PC-3 (cell line): ENCODE data around the gene ITIH5. TPM values are rescaled to one million over a fixed set of nuclear protein-coding genes. Genes with fewer than 3 reads are reported as not detected.

Source experiments
- ATAC-seq: fragments of 200-7000 bp; cut with Tn5 transposase; 2 replicates; pipeline ENCODE4 v1.9.1; 2020; ENCODE audit warnings: mild to moderate bottlenecking, moderate library complexity
- BruUV-seq: library from RNA; stranded (reverse); fragments of 400-500 nt; replicated peaks from 2 replicates; lab custom pipeline; 2021; lab: Mats Ljungman, UMichigan
- CTCF ChIA-PET: fragments of 300-600 bp; sonication (Branson Sonifier 250); formaldehyde crosslinking; loops from one replicate; lab custom pipeline; 2022; ENCODE audit warnings: antibody characterized with exemption; lab: Charles Lee
- POLR2A ChIA-PET: fragments of 300-600 bp; sonication (Branson Sonifier 250); formaldehyde crosslinking; loops from one replicate; lab custom pipeline; 2022; ENCODE audit warnings: antibody characterized with exemption; ENCODE audit not compliant: unreplicated experiment; lab: Charles Lee
- DNase-seq: peaks from one replicate; pipeline ENCODE4 v3.0.0-alpha.2; 2015
- H2AFZ ChIP-seq: fragments of 300-600 bp; sonication (generic); 2 replicates; pipeline ENCODE4 v1.6.0; 2016; ENCODE audit warnings: antibody characterized with exemption, low read length
- H3F3A ChIP-seq: fragments of 300-600 bp; sonication (generic); one replicate; pipeline ENCODE4 v1.6.0; 2017; ENCODE audit warnings: antibody characterized with exemption, low read length, control low read depth, mild to moderate bottlenecking; ENCODE audit not compliant: unreplicated experiment
- H3K27ac ChIP-seq: fragments of 300-600 bp; sonication (generic); 2 replicates; pipeline ENCODE4 v1.5.1; 2016; ENCODE audit warnings: mild to moderate bottlenecking, low read length
- H3K27me3 ChIP-seq: fragments of 300-600 bp; sonication (generic); 2 replicates; pipeline ENCODE4 v1.6.1; 2016; ENCODE audit warnings: low read length, mixed read lengths
- H3K36me3 ChIP-seq: fragments of 300-600 bp; sonication (generic); 2 replicates; pipeline ENCODE4 v1.6.1; 2016; ENCODE audit warnings: low read depth, mixed run types, low read length, mixed read lengths
- H3K4me1 ChIP-seq: fragments of 300-600 bp; sonication (generic); 2 replicates; pipeline ENCODE4 v1.5.1; 2016; ENCODE audit warnings: low read length; ENCODE audit not compliant: insufficient read depth
- H3K4me2 ChIP-seq: fragments of 300-600 bp; sonication (generic); 2 replicates; pipeline ENCODE4 v1.6.0; 2016; ENCODE audit warnings: low read length
- H3K4me3 ChIP-seq: fragments of 300-600 bp; sonication (generic); 2 replicates; pipeline ENCODE4 v1.5.1; 2016; ENCODE audit warnings: mild to moderate bottlenecking, low read length, mixed read lengths
- H3K79me2 ChIP-seq: fragments of 300-600 bp; sonication (generic); 2 replicates; pipeline ENCODE4 v1.6.1; 2017; ENCODE audit warnings: low read length, mixed read lengths
- H3K9ac ChIP-seq: fragments of 300-600 bp; sonication (generic); 2 replicates; pipeline ENCODE4 v1.6.0; 2016; ENCODE audit warnings: mild to moderate bottlenecking, low read length
- H3K9me2 ChIP-seq: fragments of 300-600 bp; sonication (generic); replicated peaks from 2 replicates; pipeline ENCODE4 v1.6.1; 2016; ENCODE audit warnings: mixed run types, low read length, mixed read lengths
- H3K9me3 ChIP-seq: fragments of 300-600 bp; sonication (generic); 2 replicates; pipeline ENCODE4 v1.6.1; 2016; ENCODE audit warnings: low read length, mixed read lengths
- H4K20me1 ChIP-seq: fragments of 300-600 bp; sonication (generic); 2 replicates; pipeline ENCODE4 v1.6.1; 2016; ENCODE audit warnings: low read length, mixed read lengths
- EZH2 ChIP-seq: fragments of 300-600 bp; sonication (generic); IDR thresholded peaks from one replicate; pipeline ENCODE4 v1.6.1; 2017; ENCODE audit warnings: antibody characterized with exemption, mild to moderate bottlenecking, low read length; ENCODE audit not compliant: unreplicated experiment
- EZH2phosphoT487 ChIP-seq: fragments of 300-600 bp; sonication (generic); IDR thresholded peaks from 2 replicates; pipeline ENCODE4 v1.6.1; 2018; ENCODE audit warnings: mild to moderate bottlenecking, antibody characterized with exemption, low read length, borderline replicate concordance
- intact Hi-C: fragments of 100-400 bp; cut with micrococcal nuclease; formaldehyde crosslinking; loops from 2 replicates; pipeline ENCODE4 v1.9.0; 2023
- total RNA-seq: library from RNA; depleted of rRNA; stranded (reverse); fragments of >200 nt; gene quantifications from 2 replicates; pipeline ENCODE4 v1.2.3, GENCODE V29; 2014
- TF ChIP-seq, protein P1 (sequence below): fragments of 300-600 bp; sonication (generic); conservative IDR thresholded peaks from 2 replicates; pipeline ENCODE4 v1.5.1; 2017; ENCODE audit warnings: antibody characterized with exemption, low read depth, mild to moderate bottlenecking, low read length

Gene ITIH5
- total RNA-seq, 1 experiment from 2014 or later: not detected

DNA sequence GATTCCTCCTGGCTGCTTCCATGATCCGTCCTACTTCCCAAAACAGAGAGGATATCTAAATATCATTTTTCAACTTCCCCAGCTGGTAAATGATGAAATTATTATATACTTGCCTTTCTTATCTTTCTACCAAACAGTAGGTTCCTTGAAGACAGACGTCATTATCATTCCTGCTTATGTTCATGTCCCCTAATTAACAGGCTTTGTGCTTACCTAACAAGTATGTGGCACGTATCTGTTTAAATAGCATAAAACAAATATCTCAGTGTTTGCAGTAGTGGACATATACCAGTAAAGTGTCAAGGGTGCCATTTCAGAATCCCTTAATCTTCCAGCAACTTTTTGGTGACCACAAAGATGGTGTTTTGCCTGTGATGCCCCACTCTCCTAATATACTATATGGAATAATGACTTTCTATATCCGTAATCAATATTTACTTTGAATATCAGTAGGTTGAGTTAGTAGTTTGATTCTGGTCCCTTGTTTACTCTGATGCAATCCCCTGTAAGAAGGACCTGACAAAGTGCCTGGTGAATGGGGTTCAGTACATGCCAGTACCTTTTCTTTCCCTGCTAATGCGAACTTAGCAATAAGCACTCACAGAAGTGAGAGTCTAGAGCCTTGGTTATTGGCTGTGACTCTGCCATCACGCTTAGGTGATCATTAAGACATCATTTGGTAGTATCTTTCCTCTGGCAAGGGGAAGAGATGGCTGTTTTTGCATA lies 124.4 kb downstream of the ITIH5 start:
- DNase-seq (no peak), ATAC-seq (no peak)
- no peaks in the 10 kb centered on the region for H3K27me3 ChIP-seq
- H3K9ac ChIP-seq: no peak overlapping the region
- BruUV-seq: no TSS peak
- ChIA-PET POLR2A (no interaction called here), CTCF (no interaction called here)
- H3K9me3 ChIP-seq: no peaks in the 10 kb centered on the region
- no peak overlapping the region for H3K4me2 ChIP-seq
- no peaks in the 10 kb centered on the region for H4K20me1 ChIP-seq
- no peaks in the 10 kb centered on the region for H3K9me2 ChIP-seq
- no peak overlapping the region for H3K4me3 ChIP-seq
- H3K27ac ChIP-seq: no peak overlapping the region
- no peak overlapping the region for H2AFZ ChIP-seq
- H3K4me1 ChIP-seq: no peaks in the 10 kb centered on the region
- TF ChIP-seq EZH2phosphoT487 (no peak), EZH2 (no peak)
- TF ChIP-seq, protein P1, sequence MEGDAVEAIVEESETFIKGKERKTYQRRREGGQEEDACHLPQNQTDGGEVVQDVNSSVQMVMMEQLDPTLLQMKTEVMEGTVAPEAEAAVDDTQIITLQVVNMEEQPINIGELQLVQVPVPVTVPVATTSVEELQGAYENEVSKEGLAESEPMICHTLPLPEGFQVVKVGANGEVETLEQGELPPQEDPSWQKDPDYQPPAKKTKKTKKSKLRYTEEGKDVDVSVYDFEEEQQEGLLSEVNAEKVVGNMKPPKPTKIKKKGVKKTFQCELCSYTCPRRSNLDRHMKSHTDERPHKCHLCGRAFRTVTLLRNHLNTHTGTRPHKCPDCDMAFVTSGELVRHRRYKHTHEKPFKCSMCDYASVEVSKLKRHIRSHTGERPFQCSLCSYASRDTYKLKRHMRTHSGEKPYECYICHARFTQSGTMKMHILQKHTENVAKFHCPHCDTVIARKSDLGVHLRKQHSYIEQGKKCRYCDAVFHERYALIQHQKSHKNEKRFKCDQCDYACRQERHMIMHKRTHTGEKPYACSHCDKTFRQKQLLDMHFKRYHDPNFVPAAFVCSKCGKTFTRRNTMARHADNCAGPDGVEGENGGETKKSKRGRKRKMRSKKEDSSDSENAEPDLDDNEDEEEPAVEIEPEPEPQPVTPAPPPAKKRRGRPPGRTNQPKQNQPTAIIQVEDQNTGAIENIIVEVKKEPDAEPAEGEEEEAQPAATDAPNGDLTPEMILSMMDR: no peak
- no peaks in the 10 kb centered on the region for H3K79me2 ChIP-seq
- no peaks in the 10 kb centered on the region for H3F3A ChIP-seq
- no peaks in the 10 kb centered on the region for H3K36me3 ChIP-seq
- intact Hi-C loops: no loop called here

DNA sequence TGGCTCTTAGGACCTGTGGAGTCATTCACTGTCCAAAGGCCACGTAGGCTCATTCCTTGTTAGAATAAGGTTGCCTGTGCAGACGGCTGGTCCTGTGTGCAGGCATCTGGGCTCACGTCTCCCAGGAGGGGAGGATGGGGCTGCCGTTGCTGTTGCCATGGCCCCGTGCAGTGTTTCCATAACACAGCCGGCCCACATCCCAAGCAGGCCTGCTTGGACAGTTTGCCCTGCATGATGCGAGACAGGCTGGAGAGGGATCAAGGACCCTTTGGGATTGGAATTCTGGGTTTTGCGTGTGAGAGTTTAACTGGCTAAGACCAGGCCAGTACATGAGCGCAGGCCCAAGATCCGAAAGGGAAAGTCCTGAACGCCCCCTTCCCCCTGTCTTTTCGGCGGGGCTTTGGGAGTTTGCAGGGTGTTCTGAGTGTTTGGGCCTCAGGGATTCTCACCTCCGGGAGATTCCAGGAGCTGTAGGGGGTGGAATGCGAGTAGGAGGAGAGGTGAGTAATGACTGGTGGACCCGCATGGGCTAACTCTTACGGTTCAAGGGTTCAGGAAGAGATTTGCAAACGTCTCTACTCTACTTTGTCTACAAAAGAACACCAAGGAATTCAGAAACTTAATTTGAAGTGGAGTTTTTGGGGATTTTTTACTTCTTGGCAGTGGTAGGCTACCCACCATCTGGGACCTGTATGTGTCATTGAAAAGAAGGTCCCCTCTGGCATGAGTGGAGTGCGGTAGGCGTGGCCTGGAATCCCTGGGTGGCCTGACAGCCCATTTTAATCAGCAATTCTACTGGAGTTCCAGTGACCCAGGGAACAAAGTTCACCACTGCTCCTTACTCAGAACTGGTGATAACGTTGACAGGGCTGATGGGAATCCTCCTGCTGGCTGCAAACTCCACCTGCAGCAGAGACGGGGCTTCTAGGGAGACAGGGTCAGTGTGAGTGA lies 125.4 kb downstream of the ITIH5 start:
- Histone ChIP-seq H4K20me1 (no peaks in the 10 kb centered on the region), H3K79me2 (no peaks in the 10 kb centered on the region), H3K9ac (no peak overlapping the region), H3K4me1 (no peaks in the 10 kb centered on the region), H3K27me3 (no peaks in the 10 kb centered on the region), H3K36me3 (no peaks in the 10 kb centered on the region), H2AFZ (no peak overlapping the region), H3K27ac (no peak overlapping the region), H3F3A (no peaks in the 10 kb centered on the region), H3K9me2 (no peaks in the 10 kb centered on the region), H3K9me3 (no peaks in the 10 kb centered on the region), H3K4me3 (no peak overlapping the region), H3K4me2 (no peak overlapping the region)
- intact Hi-C loops: no loop called here
- CTCF ChIA-PET: no interaction called here
- ATAC-seq: no peak
- POLR2A ChIA-PET: no interaction called here
- no peak for DNase-seq
- TF ChIP-seq EZH2phosphoT487: no peak
- TF ChIP-seq, protein P1: no peak
- TF ChIP-seq EZH2: no peak
- BruUV-seq: no TSS peak
